HUES48 (cell line): Measurements from ENCODE around the gene MFF.
A peak's percentile ranks its signal among the peaks of the same experiment; 100 is the strongest.

Source experiments
- H3K27ac ChIP-seq: one replicate; pipeline ENCODE4 v1.7.0; 2013; ENCODE audit warnings: low read depth, low read length, inconsistent platforms
- H3K27me3 ChIP-seq: 2 replicates; pipeline ENCODE4 v1.6.1; 2013; ENCODE audit warnings: mild to moderate bottlenecking, low read length; ENCODE audit not compliant: control insufficient read depth, insufficient read depth
- H3K36me3 ChIP-seq: 2 replicates; pipeline ENCODE4 v1.6.1; 2013; ENCODE audit warnings: low read length; ENCODE audit not compliant: control insufficient read depth, insufficient read depth
- H3K4me1 ChIP-seq: 2 replicates; pipeline ENCODE4 v1.6.1; 2013; ENCODE audit warnings: mild to moderate bottlenecking, low read length; ENCODE audit not compliant: control insufficient read depth, insufficient read depth
- H3K4me3 ChIP-seq: 2 replicates; pipeline ENCODE4 v1.5.1; 2013; ENCODE audit warnings: mild to moderate bottlenecking, low read depth, low read length
- H3K9ac ChIP-seq: 2 replicates; pipeline ENCODE4 v1.6.1; 2013; ENCODE audit warnings: mild to moderate bottlenecking, low read depth, low read length, moderate library complexity
- H3K9me3 ChIP-seq: 2 replicates; pipeline ENCODE4 v1.6.1; 2013; ENCODE audit warnings: low read length; ENCODE audit not compliant: control insufficient read depth, insufficient read depth

Gene MFF

DNA sequence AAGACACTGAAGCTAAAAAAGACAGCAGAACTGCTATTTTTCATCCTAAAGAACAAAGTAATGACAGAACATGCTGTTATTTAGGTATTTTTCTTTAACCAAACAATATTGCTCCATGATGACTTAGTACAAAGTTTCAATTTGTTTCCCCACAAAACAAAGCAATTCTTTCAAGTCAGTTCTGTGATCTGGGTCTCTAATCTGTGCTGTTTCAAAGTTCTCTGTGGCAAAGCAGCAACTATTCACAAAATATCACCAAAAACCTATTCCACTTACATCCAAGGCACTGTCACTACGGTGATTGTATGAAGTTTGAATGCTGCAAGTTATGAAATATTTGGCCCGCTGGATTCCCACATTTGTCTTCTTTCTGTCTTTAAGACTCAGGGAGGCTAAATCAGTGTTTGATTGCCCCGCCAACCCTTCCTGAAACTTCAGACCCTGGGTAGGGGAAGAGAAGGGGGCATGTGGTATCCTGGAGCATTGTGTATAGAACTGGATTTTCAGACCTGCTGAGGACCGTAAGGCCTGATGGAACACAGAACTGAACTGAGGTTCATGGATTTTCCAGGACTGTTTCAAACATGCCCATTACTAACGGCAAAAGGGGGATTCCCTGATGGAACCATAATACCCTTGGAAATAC, 13.1 kb upstream of the MFF start:
- Histone ChIP-seq H3K27me3 (no peaks in the 10 kb centered on the region), H3K9ac (no peak overlapping the region), H3K4me3 (no peak overlapping the region), H3K27ac (no peak overlapping the region), H3K4me1 (peaks cover 11% of the 10 kb centered on the region; the same call in 1 of the 2 replicates), H3K36me3 (no peaks in the 10 kb centered on the region), H3K9me3 (no peaks in the 10 kb centered on the region)

- Histone ChIP-seq H3K4me3 (no peak overlapping the region), H3K4me1 (peaks cover 11% of the 10 kb centered on the region; the same call in 1 of the 2 replicates), H3K27me3 (no peaks in the 10 kb centered on the region), H3K9me3 (peaks cover 1% of the 10 kb centered on the region; the same call in 1 of the 2 replicates), H3K9ac (no peak overlapping the region), H3K36me3 (no peaks in the 10 kb centered on the region), H3K27ac (no peak overlapping the region)
Observed at GRCh38 chr2:227312579-227312978, 12.5 kb upstream of the MFF start.

DNA sequence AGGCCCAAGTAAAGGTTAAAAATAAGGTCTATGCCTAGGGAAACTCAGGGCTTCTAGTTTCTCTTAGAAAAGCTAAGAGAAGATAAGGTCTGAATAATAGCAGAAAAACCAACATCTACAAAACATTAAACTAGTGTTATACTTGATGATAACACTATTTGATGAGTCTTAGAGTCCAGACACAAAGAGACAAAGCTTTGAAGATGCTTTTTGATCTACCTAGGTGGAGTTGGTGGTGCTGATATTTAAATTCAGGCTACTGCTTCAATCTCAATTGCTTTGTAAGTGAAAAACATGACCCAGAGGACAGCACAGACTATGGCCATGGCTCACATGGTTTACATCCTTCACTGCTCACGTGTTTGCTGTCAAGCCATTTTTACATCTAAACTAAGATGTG, 11.7 kb upstream of the MFF start:
- H3K36me3 ChIP-seq = no peaks in the 10 kb centered on the region
- no peak overlapping the region for H3K9ac ChIP-seq
- no peak overlapping the region for H3K27ac ChIP-seq

GRCh38 chr2:227317834-227318233, 7.2 kb upstream of the MFF start:
- H3K27me3 ChIP-seq = no peaks in the 10 kb centered on the region
- no peak overlapping the region for H3K9ac ChIP-seq

More for the DNA sequence above, 11.7 kb upstream of the MFF start:
- Histone ChIP-seq H3K27me3 (no peaks in the 10 kb centered on the region), H3K4me1 (peaks cover 11% of the 10 kb centered on the region; the same call in 1 of the 2 replicates), H3K9me3 (peaks cover 6% of the 10 kb centered on the region; the same call in 1 of the 2 replicates), H3K4me3 (no peak overlapping the region)

GRCh38 chr2:227320305-227321094, 4.6 kb upstream of the MFF start:
- H3K27ac ChIP-seq = no peak overlapping the region
- no peaks in the 10 kb centered on the region for H3K36me3 ChIP-seq
- H3K9me3 ChIP-seq = peaks cover 18% of the 10 kb centered on the region
- peaks cover 5% of the 10 kb centered on the region for H3K4me1 ChIP-seq
- H3K9ac ChIP-seq = no peak overlapping the region
- H3K4me3 ChIP-seq = no peak overlapping the region
- no peaks in the 10 kb centered on the region for H3K27me3 ChIP-seq

More at GRCh38 chr2:227317834-227318233, 7.2 kb upstream of the MFF start:
- no peak overlapping the region for H3K4me3 ChIP-seq
- no peak overlapping the region for H3K27ac ChIP-seq
- no peaks in the 10 kb centered on the region for H3K4me1 ChIP-seq
- H3K36me3 ChIP-seq = no peaks in the 10 kb centered on the region
- H3K9me3 ChIP-seq = peaks cover 13% of the 10 kb centered on the region

DNA sequence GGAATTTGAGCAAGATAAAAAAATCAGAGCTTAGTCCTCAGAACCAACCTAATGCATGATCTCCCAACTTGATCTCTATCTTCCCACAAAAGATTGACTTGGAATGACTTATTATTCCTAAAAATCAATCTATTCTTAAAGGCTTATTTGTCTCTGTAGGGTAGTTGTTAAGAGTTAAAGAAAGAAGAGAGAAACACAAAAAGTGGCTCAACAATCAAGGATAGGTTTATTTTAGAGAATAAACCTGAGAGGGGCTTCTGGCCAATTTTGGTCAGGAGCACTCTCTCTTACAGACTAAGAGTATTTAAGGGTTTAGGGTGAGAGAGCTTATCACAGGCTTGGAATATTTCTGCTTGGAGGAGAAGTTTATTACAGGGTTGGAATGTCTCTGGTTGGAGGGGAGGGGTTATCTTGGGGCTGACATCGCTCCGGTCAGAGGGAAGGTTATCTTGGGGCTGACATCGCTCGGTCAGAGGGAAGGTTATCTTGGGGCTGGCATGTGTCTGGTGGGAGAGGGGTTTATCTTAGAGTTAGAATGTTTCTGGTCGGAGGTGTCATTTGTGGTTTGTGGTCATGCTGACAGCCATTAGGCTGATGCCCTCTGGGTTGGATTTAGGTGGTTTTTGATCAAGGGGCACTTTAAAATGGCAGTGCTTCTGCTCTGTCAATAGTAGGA, 2.4 kb upstream of the MFF start:
- no peak overlapping the region for H3K9ac ChIP-seq

GRCh38 chr2:227323818-227324217, 1.2 kb upstream of the MFF start:
- peak overlapping the region; percentile 36 for H3K27ac ChIP-seq
- no peak overlapping the region for H3K9ac ChIP-seq

More for the DNA sequence above, 2.4 kb upstream of the MFF start:
- H3K27ac ChIP-seq = no peak overlapping the region
- no peak overlapping the region for H3K4me3 ChIP-seq
- H3K27me3 ChIP-seq = no peaks in the 10 kb centered on the region
- H3K36me3 ChIP-seq = no peaks in the 10 kb centered on the region
- H3K9me3 ChIP-seq = peaks cover 16% of the 10 kb centered on the region
- peaks cover 19% of the 10 kb centered on the region for H3K4me1 ChIP-seq

DNA sequence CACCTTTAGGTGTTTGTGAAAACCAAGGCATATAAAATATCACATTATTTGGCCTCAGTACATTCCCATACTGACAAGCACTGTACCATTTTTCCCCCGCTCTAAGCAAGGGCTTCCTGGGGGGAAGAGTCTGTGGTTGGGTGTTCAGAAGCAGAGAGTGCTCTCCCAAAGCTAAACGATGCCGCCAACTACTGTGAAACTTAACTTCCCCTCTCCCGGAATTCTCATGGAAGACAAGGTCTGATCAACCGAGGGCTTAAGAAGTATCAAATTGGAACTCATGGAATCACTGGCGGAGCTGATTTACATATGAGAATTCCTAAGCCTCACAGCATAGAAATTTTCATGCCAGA, 433 bp upstream of the MFF start:
- H3K27ac ChIP-seq = peak overlapping the region; percentile 85
- peaks cover 35% of the 10 kb centered on the region for H3K4me1 ChIP-seq
- peaks cover 12% of the 10 kb centered on the region for H3K9me3 ChIP-seq
- H3K4me3 ChIP-seq = peak overlapping the region; percentile 95
- 0 out of 2 replicates have a peak, but pooled peaks cover 2% of the 10 kb centered on the region for H3K36me3 ChIP-seq
- peak overlapping the region; percentile 87 for H3K9ac ChIP-seq
- H3K27me3 ChIP-seq = no peaks in the 10 kb centered on the region

More at GRCh38 chr2:227323818-227324217, 1.2 kb upstream of the MFF start:
- Histone ChIP-seq H3K9me3 (peaks cover 12% of the 10 kb centered on the region), H3K27me3 (no peaks in the 10 kb centered on the region), H3K4me3 (no peak overlapping the region), H3K4me1 (peaks cover 27% of the 10 kb centered on the region), H3K36me3 (no peaks in the 10 kb centered on the region)

GRCh38 chr2:227325839-227326195, 766 bp downstream of the MFF start:
- no peaks in the 10 kb centered on the region for H3K27me3 ChIP-seq
- H3K4me3 ChIP-seq = peak overlapping the region; percentile 95
- peaks cover 40% of the 10 kb centered on the region for H3K4me1 ChIP-seq
- peaks cover 6% of the 10 kb centered on the region; the same call in 1 of the 2 replicates for H3K36me3 ChIP-seq
- H3K9me3 ChIP-seq = peaks cover 12% of the 10 kb centered on the region
- H3K27ac ChIP-seq = peak overlapping the region; percentile 85
- peak overlapping the region; percentile 87 for H3K9ac ChIP-seq

DNA sequence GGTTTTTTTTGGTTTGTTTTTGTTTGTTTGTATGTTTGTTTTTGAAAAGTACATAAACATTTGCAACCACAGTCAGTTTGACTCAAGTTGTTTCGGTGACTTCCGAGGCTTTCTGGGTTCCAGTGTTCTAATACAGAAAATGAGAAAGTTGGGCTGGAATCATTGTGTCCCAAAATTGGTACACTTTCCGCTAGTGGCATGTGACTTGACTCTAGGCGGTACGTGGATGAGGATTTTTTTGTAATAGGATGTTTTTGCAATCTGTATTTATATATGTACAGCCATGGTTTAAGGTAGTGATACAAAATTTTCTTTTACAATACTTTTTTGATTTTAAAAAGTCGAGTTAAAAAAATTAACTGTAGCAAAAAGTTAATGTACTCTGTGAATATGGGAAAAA, 1.7 kb downstream of the MFF start:
- Histone ChIP-seq H3K4me3 (peak overlapping the region; percentile 95), H3K36me3 (peaks cover 10% of the 10 kb centered on the region), H3K9me3 (peaks cover 12% of the 10 kb centered on the region), H3K27ac (no peak overlapping the region), H3K27me3 (no peaks in the 10 kb centered on the region), H3K4me1 (peaks cover 40% of the 10 kb centered on the region), H3K9ac (0 out of 2 replicates have a peak overlapping the region, but pooled peaks have one; percentile 87)
